Stimulated activated CD8-positive, alpha-beta memory T cell treated with anti-CD3 and anti-CD28 coated beads, Interleukin-12 subunit alpha, Interleukin-12 subunit beta, amount 100 ng/mL, for 4 hours (primary cell): Measurements from ENCODE around the gene NF1.
"Not testable (repeated sequence)": the region's sequence is repeated elsewhere in the genome, so short reads cannot be mapped to it uniquely, and the experiment has no call there.

ENCODE experiments used
- DNase-seq: peaks from one replicate; pipeline ENCODE4 v3.0.0-alpha.2; 2020; ENCODE audit warnings: low read depth

The NF1 gene

GRCh38 chr17:31132977-31133376 is 38.2 kb downstream of the NF1 start:
- DNase-seq, result no peak

GRCh38 chr17:31134576-31134975 is 39.8 kb downstream of the NF1 start:
- no peak for DNase-seq

GRCh38 chr17:31136319-31136718 is 41.5 kb downstream of the NF1 start:
- no peak for DNase-seq

- DNase-seq, result no peak
Measured at GRCh38 chr17:31140111-31140510, 45.3 kb downstream of the NF1 start.

DNA sequence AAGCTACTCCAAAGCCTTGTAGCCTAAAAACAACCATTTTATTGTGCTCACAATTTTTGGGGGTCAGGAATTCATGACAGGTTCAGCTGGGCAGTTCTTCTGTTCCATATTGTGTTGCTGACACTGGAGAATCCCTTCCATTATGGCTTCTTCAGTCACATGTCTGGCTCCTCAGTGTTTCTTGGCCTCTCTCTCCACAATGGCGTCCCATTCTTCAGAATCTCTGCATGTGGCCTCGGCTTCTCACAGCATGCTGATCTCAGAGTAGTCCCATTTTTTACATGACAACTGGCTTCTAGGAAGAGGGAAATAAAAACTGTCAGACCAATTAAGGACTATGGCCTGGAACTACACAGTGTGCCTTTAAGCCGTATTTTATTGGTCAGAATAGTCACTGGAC is 49.7 kb downstream of the NF1 start:
- no peak for DNase-seq

DNA sequence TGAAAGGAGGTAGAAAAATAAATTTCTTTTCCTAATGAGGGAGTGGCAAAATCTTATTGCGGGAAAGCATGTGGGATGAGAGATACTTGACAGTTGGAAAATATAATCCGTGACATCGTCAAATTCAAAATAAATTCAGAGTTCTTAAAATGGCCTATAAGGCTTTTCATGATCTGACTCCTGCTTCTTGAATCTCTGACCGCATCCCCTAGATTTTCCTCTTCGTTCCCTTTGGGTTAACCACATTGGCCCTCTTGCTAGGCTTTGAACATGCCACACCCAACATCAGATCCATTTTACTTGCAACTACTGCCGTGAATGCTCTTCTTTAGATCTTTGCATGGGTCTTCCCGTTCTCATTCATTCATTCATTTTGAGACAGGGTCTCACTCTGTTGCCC is 50.1 kb downstream of the NF1 start:
- no peak for DNase-seq

DNA sequence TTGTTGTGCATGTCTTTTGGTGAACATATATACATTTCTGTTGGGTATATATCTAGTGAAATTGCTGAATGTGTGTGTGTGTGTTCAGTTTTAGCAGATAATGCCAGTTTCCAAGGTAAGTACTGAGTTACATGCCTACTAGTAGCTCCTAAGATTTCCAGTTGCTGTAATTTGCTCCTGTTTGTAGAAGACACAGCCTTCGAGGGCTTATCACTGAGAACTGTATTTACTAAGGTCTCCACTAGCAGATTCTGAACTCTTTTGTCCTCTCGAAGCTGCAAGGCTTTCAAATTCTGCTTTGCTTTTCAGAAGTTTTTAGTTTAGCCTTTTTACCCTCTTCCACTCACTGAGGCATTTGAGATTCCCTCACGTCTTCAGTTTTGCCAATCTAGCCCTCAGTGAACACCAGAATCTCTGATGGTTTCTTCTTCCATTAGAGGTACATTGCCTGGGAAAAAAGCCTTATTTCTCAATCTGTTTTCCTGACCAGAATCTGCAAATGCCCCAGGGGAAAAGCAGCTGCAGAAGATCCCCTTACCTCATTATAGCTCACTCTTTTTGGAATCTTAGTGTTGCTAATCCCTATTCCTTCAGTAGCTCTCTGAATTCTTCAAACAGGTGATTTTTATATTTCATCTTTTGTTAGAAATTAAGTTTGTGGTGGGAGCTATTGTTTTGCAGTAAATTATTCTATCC is 52.9 kb downstream of the NF1 start:
- DNase-seq, result no peak

DNA sequence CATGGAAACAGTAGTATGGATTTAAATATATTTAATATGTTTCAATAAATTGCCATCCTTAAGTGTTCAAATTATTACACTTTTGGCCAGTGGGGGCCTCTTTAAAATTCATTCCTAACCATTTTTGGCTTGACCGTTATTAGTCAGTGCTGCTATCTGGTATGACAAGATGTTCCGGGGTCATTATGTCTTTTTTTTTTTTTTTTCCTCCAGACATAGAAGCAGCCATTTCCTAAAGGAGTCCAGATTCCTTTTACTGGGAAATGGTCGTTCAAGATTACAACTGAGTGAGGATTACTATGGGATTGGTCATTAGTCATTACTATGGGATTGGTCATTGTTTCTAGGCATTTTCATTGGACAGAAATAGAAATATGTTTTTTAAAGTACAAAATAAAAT is 53.4 kb downstream of the NF1 start:
- DNase-seq, result no peak

DNA sequence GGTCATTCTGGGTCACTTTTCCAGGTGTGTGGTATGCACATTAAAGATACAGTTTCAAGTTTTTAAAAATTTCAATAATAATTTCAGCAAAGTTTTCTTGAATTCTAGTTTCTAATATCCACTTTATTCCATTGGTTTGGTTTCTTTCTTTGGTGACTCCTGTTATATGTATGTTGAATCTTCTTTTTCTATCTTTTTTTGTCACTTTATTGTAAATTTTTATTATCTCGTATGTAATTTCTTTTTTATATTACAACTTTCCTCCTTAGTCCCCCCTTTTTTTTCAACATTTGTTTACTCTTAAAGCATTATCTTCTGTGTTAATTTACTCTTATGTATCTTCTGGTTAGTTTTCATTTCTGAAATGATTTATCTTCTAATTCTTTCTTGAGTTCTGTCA is 57.5 kb downstream of the NF1 start:
- DNase-seq, result no peak

GRCh38 chr17:31155208-31155810 is 60.5 kb downstream of the NF1 start:
- no peak for DNase-seq

DNA sequence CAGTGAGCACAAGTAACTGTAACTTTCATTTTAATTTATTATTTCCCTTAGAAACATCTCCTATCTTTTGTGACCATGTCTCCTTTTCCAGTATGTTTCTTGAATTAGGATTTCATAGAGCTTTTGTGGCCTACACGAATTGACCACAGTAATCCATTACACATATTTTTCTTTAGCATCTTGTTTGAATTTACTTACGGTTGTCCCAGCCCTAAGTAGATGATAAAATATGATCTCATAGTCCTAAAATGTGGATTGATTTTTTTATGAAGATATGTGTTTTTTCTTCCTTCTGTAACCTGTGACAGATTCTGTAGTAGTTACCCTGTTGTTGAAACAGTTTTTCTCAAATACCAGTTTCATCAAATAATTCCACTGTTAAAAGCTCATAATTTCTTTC is 61.5 kb downstream of the NF1 start:
- no peak for DNase-seq

DNA sequence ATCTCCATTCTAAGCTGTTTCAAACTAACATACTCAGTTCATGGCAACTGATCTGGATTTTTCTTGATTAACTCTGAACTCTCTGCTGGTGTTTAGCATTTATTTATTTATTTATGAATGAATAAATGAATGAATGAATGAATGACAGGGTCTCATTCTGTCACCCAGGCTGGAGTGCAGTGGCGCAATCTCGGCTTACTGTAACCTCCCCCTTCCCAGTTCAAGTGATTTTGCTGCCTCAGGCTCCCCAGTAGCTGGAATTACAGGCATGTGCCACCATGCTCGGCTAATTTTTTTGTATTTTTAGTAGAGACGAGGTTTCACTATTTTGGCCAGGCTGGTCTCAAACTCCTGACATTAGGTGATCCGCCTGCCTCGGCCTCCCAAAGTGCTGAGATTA is 62.1 kb downstream of the NF1 start:
- not testable (repeated sequence) for DNase-seq

- no peak for DNase-seq
Measured at GRCh38 chr17:31158746-31159377, 64.1 kb downstream of the NF1 start.

DNA sequence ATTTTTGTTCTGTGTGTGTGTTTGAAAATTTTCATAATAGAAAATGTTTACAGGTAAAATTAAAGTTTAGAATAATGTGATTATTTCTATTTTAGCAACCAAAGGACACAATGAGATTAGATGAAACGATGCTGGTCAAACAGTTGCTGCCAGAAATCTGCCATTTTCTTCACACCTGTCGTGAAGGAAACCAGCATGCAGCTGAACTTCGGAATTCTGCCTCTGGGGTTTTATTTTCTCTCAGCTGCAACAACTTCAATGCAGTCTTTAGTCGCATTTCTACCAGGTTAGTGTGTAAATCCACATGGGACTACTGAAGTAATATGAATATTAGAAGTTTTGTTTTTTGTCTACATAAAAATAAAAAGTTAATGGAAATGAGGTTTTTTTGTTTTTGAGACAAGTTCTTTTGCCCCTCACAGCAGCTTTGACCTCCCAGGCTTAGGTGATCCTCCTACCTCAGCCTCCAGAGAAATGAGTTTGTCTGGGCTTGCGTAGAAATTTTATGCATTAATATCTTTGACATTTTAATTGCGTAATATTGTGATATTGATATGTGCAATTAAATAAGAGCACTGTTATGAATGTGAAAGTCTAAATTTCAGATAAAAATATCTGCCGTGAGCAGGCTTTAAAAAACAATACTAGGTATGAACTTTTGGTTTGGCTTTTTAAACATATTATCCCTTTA is 68.5 kb downstream of the NF1 start:
- no peak for DNase-seq

DNA sequence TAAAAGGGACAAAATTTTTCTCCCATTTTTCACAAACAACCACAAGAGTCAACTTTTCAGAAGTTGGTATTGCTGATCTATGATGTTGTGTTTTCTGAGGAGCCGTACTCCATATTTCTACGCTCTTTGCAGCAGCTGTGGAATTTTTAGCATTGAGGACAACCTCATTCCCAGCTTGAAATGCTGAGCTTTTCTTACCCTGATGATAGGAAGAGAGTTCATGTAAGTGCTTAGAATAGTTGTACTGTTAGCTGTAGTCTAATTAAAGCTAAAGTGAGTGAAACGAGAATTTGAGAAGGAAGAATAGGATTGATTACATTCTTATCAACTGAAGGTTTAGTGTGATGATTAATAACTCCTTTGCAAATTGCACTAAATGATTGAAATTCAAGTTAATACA is 72.3 kb downstream of the NF1 start:
- no peak for DNase-seq

DNA sequence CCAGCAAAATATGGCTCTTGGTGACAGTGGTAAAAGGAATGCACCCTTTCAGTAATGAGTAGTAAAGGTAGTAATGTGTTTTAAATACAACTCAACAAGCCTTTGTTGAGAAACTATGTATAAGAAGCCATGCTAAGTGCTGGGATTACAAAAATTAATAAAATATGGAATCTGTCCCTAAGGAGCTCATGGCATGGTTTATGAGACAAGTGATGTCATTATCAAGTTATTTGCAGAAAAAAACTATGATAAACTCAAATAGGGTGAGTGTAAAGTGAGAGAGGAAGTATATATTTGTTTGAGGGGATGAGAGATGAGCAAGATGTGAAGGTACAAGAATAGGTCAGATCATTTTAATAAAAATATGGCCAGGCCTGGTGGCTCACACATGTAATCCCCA is 76.9 kb downstream of the NF1 start:
- no peak for DNase-seq

DNA sequence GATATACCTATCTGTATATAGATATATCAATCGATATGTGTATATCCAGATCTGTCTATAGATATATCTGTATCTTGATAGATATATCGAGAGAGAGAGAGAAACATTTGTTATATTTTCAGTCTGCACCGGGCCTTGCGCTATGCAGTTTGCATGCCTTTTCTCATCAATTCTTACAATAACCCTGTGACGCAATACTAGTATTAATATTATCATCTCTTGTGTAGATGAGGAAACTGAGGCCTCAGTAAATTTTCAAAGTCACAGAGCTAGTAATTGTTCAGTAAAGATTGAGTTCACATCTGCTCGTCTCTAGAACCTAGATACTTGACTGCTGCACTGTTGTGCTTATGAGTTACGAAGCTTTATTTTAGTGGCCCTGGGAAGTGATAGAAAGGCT is 77.6 kb downstream of the NF1 start:
- DNase-seq, result no peak

- DNase-seq, result no peak
Measured at GRCh38 chr17:31174215-31174614, 79.4 kb downstream of the NF1 start.

GRCh38 chr17:31175237-31175636 is 80.5 kb downstream of the NF1 start:
- DNase-seq, result no peak

DNA sequence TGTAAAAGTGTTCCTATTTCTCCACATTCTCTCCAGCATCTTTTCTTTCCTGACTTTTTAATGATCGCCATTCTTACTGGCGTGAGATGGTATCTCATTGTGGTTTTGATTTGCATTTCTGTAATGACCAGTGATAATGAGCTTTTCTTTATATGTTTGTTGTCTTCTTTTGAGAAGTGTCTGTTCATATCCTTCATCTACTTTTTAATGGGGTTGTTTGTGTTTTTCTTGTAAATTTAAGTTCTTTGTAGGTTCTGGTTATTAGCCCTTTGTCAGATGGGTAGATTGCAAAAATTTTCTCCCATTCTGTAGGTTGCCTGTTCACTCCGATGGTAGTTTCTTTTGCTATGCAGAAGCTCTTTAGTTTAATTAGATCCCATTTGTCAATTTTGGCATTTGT is 81.4 kb downstream of the NF1 start:
- not testable (repeated sequence) for DNase-seq

DNA sequence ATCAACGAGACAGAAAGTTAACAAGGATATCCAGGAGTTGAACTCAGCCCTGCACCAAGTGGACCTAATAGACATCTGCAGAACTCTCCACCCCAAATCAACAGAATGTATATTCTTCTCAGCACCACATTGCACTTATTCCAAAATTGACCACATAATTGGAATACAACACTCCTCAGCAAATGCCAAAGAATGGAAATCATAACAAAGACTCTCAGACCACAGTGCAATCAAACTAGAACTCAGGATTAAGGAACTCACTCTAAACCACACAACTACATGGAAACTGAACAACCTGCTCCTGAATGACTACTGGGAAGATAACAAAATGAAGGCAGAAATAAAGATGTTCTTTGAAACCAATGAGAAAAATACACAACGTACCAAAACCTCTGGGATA is 84.2 kb downstream of the NF1 start:
- DNase-seq, result not testable (repeated sequence)

GRCh38 chr17:31195305-31195704 is 100.5 kb downstream of the NF1 start:
- DNase-seq, result no peak

DNA sequence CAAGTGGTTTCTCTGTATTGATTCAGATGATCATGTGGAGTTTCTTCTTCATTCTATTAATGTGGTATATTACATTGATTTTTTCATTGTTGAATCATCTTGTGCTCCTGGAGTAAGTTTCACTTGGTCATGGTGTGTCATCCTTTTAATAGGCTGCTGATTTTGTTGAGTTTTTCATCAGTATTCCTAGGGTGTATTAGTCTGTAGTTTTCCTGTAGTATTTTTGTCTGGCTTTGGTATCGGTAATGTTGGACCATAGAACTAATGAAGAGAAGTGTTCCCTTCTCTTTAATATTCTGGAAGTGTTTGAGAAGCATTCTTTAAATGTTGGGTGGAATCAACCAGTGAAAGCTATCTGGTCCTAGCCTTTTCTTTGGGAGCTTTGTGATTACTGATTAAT is 103.2 kb downstream of the NF1 start:
- DNase-seq, result no peak
